ENCODE results near the gene SIK3.

Gene SIK3

DNA sequence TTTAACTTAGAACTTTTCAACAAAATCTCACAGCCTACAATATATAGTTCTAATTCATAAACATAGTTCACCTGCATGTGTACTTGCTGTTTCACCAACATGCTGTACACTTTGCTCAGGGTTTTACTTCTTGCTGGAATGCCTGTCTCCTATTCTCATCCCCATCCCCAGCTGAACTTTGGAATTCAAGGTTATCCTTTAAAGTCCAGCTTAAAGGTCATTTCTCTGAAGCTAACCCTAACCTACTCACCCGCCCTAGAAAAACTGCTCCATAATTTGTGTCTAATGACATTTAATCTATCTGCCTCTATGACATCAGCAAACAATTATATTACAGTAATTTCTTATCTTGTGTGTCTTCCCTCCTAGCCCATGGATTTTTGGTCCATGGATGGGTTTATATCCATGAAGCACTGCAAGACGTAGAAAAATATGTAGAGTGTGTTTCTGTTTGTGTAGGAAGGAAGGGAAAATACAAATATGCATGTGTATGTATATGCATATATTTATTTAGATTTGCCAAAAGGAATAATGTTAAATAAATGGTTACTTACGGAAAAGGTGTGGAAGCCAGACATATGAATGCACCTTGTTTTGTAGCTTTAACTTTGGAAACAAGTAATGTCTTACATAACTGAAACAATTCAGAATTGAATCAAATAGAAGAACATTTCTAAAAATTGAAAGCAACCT, 161.3 kb downstream of the SIK3 start:
- no peak overlapping the region for H3K4me3 ChIP-seq (ENCODE audit: low read depth, low read length)
- DNase-seq (ENCODE audit: low read depth): no peak
- TF ChIP-seq, protein P1, sequence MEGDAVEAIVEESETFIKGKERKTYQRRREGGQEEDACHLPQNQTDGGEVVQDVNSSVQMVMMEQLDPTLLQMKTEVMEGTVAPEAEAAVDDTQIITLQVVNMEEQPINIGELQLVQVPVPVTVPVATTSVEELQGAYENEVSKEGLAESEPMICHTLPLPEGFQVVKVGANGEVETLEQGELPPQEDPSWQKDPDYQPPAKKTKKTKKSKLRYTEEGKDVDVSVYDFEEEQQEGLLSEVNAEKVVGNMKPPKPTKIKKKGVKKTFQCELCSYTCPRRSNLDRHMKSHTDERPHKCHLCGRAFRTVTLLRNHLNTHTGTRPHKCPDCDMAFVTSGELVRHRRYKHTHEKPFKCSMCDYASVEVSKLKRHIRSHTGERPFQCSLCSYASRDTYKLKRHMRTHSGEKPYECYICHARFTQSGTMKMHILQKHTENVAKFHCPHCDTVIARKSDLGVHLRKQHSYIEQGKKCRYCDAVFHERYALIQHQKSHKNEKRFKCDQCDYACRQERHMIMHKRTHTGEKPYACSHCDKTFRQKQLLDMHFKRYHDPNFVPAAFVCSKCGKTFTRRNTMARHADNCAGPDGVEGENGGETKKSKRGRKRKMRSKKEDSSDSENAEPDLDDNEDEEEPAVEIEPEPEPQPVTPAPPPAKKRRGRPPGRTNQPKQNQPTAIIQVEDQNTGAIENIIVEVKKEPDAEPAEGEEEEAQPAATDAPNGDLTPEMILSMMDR (conservative IDR thresholded peaks at IDR 0.05; ENCODE audit: low read depth, low read length): no peak

DNA sequence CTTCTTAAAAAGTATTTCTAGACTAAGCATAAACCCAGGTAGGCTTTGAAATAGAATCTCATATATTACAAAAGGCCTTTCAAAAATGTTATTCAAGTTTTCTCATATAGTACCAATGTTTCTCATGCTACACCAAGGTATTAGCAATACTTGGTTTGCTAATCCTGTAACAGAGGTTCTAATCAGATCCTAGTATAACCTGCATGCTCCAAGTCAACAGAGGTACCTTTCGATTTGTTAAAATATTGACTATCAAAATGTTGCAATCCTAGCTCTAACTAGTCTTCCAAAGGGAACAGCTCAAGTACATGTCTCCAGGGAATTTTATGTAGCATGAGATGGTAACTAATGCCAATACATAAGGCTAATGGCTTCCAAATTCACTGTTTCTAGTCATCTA, 162.7 kb downstream of the SIK3 start:
- TF ChIP-seq, protein P1 (conservative IDR thresholded peaks at IDR 0.05; ENCODE audit: low read depth, low read length): no peak
- DNase-seq (ENCODE audit: low read depth): no peak
- no peak overlapping the region for H3K4me3 ChIP-seq (ENCODE audit: low read depth, low read length)

DNA sequence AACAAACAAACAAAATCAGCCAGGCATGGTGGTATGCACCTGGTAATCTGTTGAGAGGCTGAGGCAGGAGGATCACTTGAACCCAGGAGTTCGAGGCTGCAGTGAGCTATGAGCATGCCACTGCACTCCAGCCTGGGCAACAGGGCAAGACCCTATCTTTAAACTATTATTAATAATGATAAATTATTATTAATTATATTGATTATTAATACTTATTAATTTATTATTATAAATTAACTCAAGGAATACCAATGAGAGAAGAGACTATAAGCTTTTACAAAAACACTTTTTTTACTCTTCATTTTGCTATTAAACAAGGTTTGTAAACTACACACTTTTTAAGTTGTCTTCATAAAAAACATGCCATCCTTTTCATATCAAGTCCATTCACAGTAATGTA, 163.1 kb downstream of the SIK3 start:
- H3K4me3 ChIP-seq (ENCODE audit: low read depth, low read length): no peak overlapping the region
- no peak for DNase-seq (ENCODE audit: low read depth)
- TF ChIP-seq, protein P1 (conservative IDR thresholded peaks at IDR 0.05; ENCODE audit: low read depth, low read length): no peak

DNA sequence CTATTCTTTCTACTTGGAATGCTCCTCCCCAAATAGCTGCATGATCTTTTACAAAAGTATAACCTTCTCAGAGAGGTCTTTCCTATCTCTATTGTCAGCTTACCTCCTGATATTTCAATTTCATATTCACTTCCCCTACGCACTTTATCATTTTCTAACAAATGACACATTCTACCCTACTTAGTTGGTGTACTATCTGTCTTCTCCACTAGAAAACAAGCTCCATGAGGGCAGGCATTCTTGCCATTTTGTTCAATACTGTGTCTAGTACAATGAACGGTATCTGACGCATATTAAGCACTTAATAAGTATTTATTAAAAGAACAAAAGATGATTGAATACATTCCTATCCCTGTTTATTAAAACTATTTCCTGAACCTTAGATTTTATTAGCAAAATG, 164.3 kb downstream of the SIK3 start:
- no peak overlapping the region for H3K4me3 ChIP-seq (ENCODE audit: low read depth, low read length)
- TF ChIP-seq, protein P1 (conservative IDR thresholded peaks at IDR 0.05; ENCODE audit: low read depth, low read length): no peak
- no peak for DNase-seq (ENCODE audit: low read depth)

DNA sequence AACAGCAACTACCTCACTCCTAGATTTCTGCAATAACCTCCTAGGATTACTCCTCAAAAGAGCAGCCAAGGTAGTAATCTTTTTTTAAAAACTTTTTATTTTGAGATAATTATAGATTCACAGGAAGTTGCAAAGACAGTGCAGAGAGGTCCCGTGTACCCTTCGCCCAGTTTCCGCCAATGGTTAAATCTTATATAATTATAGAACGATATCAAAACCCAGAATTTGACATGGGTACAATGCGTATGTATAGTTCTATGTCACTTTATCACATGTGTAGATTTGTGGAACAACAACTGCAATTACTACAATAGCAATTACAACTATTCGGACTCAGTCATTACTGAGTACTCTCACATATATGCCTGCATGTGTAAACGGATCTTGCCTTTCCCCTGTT, 166.0 kb downstream of the SIK3 start:
- H3K4me3 ChIP-seq (ENCODE audit: low read depth, low read length): no peak overlapping the region
- TF ChIP-seq, protein P1 (conservative IDR thresholded peaks at IDR 0.05; ENCODE audit: low read depth, low read length): no peak
- DNase-seq (ENCODE audit: low read depth): no peak

DNA sequence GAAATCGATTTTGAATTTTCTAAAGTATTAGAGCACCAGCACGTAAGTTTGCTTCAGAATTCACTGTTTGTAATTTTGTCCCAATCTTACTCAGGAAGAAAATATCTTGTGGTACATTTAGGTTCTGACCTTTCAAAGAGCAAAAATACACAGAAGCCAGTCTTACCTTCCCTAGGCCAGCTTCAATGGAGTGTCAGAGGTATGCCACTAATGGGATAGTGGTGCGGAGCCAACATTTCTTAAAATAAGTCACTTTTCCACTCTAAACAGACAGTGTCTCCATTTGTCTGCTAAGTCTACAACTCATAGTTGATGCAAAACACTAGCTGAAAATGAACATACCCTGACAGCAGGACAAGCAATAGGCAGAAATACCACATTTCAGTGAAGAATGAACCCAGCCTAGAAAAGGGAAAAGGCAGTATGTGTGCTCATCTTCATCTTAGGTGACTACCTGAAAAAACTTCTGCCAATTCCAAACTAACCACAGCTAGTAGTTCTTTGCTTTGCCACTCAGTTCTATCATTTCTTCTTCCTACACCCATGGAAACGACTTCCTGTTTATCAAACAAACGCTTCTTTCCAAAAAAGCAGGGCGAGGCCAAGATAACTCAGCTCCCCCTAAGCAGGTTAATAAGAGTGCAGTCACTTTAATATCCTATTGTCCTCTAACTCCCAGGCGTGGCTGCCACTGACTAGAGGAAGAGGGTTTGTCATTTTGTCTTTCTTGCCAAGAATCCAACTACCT, 166.8 kb downstream of the SIK3 start:
- TF ChIP-seq, protein P1 (conservative IDR thresholded peaks at IDR 0.05; ENCODE audit: low read depth, low read length): no peak
- no peak overlapping the region for H3K4me3 ChIP-seq (ENCODE audit: low read depth, low read length)
- DNase-seq (ENCODE audit: low read depth): peak; percentile 16

DNA sequence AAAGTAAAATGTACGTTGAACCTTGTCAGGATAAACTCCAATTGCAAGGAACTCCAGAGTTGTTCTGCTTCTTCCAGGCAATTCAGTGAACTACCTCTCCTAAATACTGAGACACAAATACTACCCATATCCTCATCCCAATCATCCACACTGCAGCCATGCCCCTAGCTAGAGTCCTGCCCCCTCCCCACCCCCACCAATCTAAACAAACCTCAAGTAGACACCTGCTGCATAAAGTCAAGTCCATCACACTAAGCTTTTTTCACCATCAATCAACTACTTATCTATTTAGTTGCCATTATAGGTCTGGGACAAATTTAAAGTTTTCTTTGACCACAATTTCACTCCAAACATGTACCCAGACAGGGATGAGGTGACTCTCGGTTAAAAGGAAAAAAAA, 167.6 kb downstream of the SIK3 start:
- DNase-seq (ENCODE audit: low read depth): no peak
- TF ChIP-seq, protein P1 (conservative IDR thresholded peaks at IDR 0.05; ENCODE audit: low read depth, low read length): no peak
- no peak overlapping the region for H3K4me3 ChIP-seq (ENCODE audit: low read depth, low read length)
